B cell (primary cell): ENCODE data around the gene ITGA2B. TPM values are rescaled to one million over a fixed set of nuclear protein-coding genes. Genes with fewer than 3 reads are reported as not detected.

Experiments used
- ATAC-seq: fragments of 200-7000 bp; cut with Tn5 transposase; one replicate; pipeline ENCODE4 v1.10.0; 2021; ENCODE audit warnings: low read depth, mild to moderate bottlenecking, moderate number of reproducible peaks, moderate library complexity
- CTCF ChIA-PET: fragments of 350-600 bp; sonication (Branson Sonifier 250); formaldehyde crosslinking; loops from one replicate; lab custom pipeline; 2021; ENCODE audit warnings: antibody characterized with exemption, inconsistent platforms; lab: Charles Lee
- POLR2A ChIA-PET: fragments of 350-600 bp; sonication (Branson Sonifier 250); formaldehyde crosslinking; loops from one replicate; lab custom pipeline; 2021; ENCODE audit warnings: antibody characterized with exemption; lab: Charles Lee
- DNase-seq: peaks from one replicate; pipeline ENCODE4 v3.0.0; 2013
- H2AFZ ChIP-seq: 2 replicates; pipeline ENCODE4 v1.6.1; 2012; ENCODE audit warnings: mild to moderate bottlenecking, low read depth, low read length; ENCODE audit not compliant: insufficient read depth, poor library complexity, severe bottlenecking
- H3K27ac ChIP-seq, 2 donors: 1 replicate in 1 of 2; 2 replicates in 1 of 2; pipeline ENCODE4 v1.5.1; 2012 to 2013; ENCODE audit warnings: low read length in 2 of 2, mild to moderate bottlenecking in 2 of 2, moderate library complexity in 1 of 2
- H3K27me3 ChIP-seq, 4 experiments: fragments of 200-600 bp in 1 of 4; sonication (generic) in 1 of 4; replicated peaks in 1 of 4; 1 replicate in 2 of 4; 2 replicates in 2 of 4; pipeline versions ENCODE4 v1.6.1 to v1.7.0; 2013 to 2016; ENCODE audit warnings: low read length in 3 of 4, mild to moderate bottlenecking in 2 of 4, mixed read lengths in 1 of 4, moderate library complexity in 1 of 4; ENCODE audit not compliant: insufficient read depth in 4 of 4, control insufficient read depth in 3 of 4; ENCODE audit errors: control extremely low read depth in 1 of 4
- H3K36me3 ChIP-seq, 2 experiments: replicated peaks in 1 of 2; 1 replicate in 1 of 2; 2 replicates in 1 of 2; pipeline versions ENCODE4 v1.6.1 to v1.7.1; 2013; ENCODE audit warnings: low read length in 1 of 2; ENCODE audit not compliant: insufficient read depth in 2 of 2, control insufficient read depth in 1 of 2; ENCODE audit errors: control extremely low read depth in 1 of 2, extremely low read depth in 1 of 2
- H3K4me1 ChIP-seq, 2 donors: fragments of 200-600 bp in 1 of 2; sonication (generic) in 1 of 2; 1 replicate in 1 of 2; 2 replicates in 1 of 2; pipeline versions ENCODE4 v1.5.1 to v1.6.1; 2013 to 2017; ENCODE audit warnings: low read length in 2 of 2; ENCODE audit not compliant: control insufficient read depth in 2 of 2, insufficient read depth in 2 of 2
- H3K4me2 ChIP-seq: replicated peaks from 2 replicates; pipeline ENCODE3; 2012; ENCODE audit warnings: mild to moderate bottlenecking, low read depth, low read length; ENCODE audit not compliant: poor library complexity, severe bottlenecking
- H3K4me3 ChIP-seq, 5 experiments: fragments of 200-600 bp in 1 of 5; sonication (generic) in 1 of 5; 1 replicate in 3 of 5; 2 replicates in 2 of 5; pipeline versions ENCODE4 v1.5.1 to v1.7.0; 2011 to 2016; ENCODE audit warnings: low read length in 4 of 5, mild to moderate bottlenecking in 4 of 5, low read depth in 2 of 5, control low read depth in 1 of 5, moderate library complexity in 1 of 5; ENCODE audit not compliant: insufficient read depth in 1 of 5; ENCODE audit errors: control extremely low read depth in 1 of 5, extremely low read depth in 1 of 5
- H3K79me2 ChIP-seq: fragments of 200-600 bp; sonication (generic); one replicate; pipeline ENCODE4 v1.6.0; 2016; ENCODE audit warnings: low read length; ENCODE audit not compliant: control insufficient read depth, insufficient read depth
- H3K9ac ChIP-seq: fragments of 200-600 bp; sonication (generic); 2 replicates; pipeline ENCODE4 v1.6.1; 2017; ENCODE audit warnings: mild to moderate bottlenecking, low read length, moderate library complexity
- H3K9me3 ChIP-seq, 3 donors: one replicate each; pipeline versions ENCODE4 v1.6.1 to v1.7.1; 2013; ENCODE audit warnings: low read length in 2 of 3; ENCODE audit not compliant: control insufficient read depth in 2 of 3, insufficient read depth in 1 of 3; ENCODE audit errors: control extremely low read depth in 1 of 3
- H4K20me1 ChIP-seq: 2 replicates; pipeline ENCODE4 v1.6.0; 2012; ENCODE audit warnings: mild to moderate bottlenecking, low read length; ENCODE audit not compliant: insufficient read depth, control insufficient read depth, poor library complexity, severe bottlenecking
- H3K27ac Mint-ChIP-seq: one replicate; pipeline ENCODE4 v1.8.0; 2021; ENCODE audit warnings: mixed read lengths
- H3K27me3 Mint-ChIP-seq: one replicate; pipeline ENCODE4 v1.8.0; 2021; ENCODE audit warnings: mixed read lengths
- H3K4me1 Mint-ChIP-seq: one replicate; pipeline ENCODE4 v1.8.0; 2021; ENCODE audit warnings: mixed read lengths
- H3K4me3 Mint-ChIP-seq: one replicate; pipeline ENCODE4 v1.8.0; 2021; ENCODE audit warnings: mixed read lengths
- H3K9me3 Mint-ChIP-seq: one replicate; pipeline ENCODE4 v1.8.0; 2022; ENCODE audit warnings: mixed read lengths; ENCODE audit not compliant: insufficient read depth
- EZH2 ChIP-seq: IDR thresholded peaks from 2 replicates; pipeline ENCODE4 v1.6.1; 2012; ENCODE audit warnings: borderline replicate concordance, low read depth, mild to moderate bottlenecking, moderate library complexity, low read length; ENCODE audit not compliant: insufficient read depth, poor library complexity, severe bottlenecking
- WGBS: methylation state at CpG from one replicate; pipeline ENCODE4 v1.1.5; 2013; ENCODE audit warnings: missing lambda C conversion rate; ENCODE audit not compliant: insufficient coverage; 5-methylcytosine and 5-hydroxymethylcytosine counted together
- intact Hi-C: fragments of 100-400 bp; cut with micrococcal nuclease; formaldehyde crosslinking; loops from one replicate; pipeline ENCODE4 v1.10.0; 2022
- polyA plus RNA-seq: library from polyadenylated mRNA; depleted of rRNA; stranded (reverse); fragments of >200 nt; gene quantifications from 2 replicates; pipeline ENCODE4 v1.2.3, GENCODE V29; 2012
- total RNA-seq, 2 donors: library from RNA; stranded (reverse); fragments of 120-200 nt in 1 of 2; gene quantifications; 1 replicate in 1 of 2; 2 replicates in 1 of 2; pipeline versions ENCODE4 v1.2.3 to v1.2.4, GENCODE V29; 2013 to 2022
- TF ChIP-seq, protein P1 (sequence below): fragments of 200-600 bp; IDR thresholded peaks from one replicate; pipeline ENCODE4 v1.8.0; 2022; ENCODE audit warnings: antibody characterized with exemption, mild to moderate bottlenecking

Gene ITGA2B
- total and polyA plus RNA-seq, 2 donors (not counting 1 experiment from before 2014, with no cell fraction given), result 0.15 to 0.20 TPM

DNA sequence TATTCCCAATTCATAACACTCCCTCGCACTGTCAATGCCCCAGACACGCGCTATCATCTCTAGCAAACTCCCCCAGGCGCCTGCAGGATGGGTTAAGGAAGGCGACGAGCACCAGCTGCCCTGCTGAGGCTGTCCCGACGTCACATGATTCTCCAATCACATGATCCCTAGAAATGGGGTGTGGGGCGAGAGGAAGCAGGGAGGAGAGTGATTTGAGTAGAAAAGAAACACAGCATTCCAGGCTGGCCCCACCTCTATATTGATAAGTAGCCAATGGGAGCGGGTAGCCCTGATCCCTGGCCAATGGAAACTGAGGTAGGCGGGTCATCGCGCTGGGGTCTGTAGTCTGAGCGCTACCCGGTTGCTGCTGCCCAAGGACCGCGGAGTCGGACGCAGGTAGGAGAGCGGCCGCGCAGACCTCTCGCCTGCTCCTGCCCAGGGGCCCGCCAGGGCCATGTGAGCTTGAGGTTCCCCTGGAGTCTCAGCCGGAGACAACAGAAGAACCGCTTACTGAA, 44.5 kb downstream of the ITGA2B start, which contains the start of gene GRN:
Gene GRN (plus strand): TSS at position 364 of the 515 bp plus-strand sequence. CDS start 3,863 bp downstream, outside the sequence.
- Mint-ChIP-seq H3K4me3 (peak within 1 kb of the TSS; percentile 96), H3K9me3 (no peaks in the 10 kb centered on the region), H3K27me3 (no peaks in the 10 kb centered on the region), H3K27ac (peak within 1 kb of the TSS; percentile 90), H3K4me1 (peaks cover 45% of the 10 kb centered on the region)
- Histone ChIP-seq H3K27me3 (no peaks in the 10 kb centered on the region), H3K27ac (peak within 1 kb of the TSS; percentile 85 to 89), H4K20me1 (peaks cover 11% of the 10 kb centered on the region), H3K4me1 (peaks cover 37 to 52% of the 10 kb centered on the region in 2 donors), H3K9me3 (peaks cover 0 to 3% (median 0%) of the 10 kb centered on the region in 3 donors), H3K4me2 (peak within 1 kb of the TSS; percentile 79), H2AFZ (peak within 1 kb of the TSS; percentile 64), H3K79me2 (peaks cover 7% of the 10 kb centered on the region), H3K36me3 (peaks cover 0 to 10% of the 10 kb centered on the region in 2 experiments), H3K4me3 (peak within 1 kb of the TSS; percentile 61 to 94 (median 91)), H3K9ac (peak within 1 kb of the TSS; percentile 74)
- ChIA-PET CTCF (interaction anchor here (0.6 to 3.3 kb wide), 21 partner anchors 10 to 401 kb away, joined by 3 to 66 read pairs (median 7); partner anchors contain the start of genes FAM171A2, HDAC5, SLC25A39 and TMUB2), POLR2A (interaction anchor here (0.5 to 1.6 kb wide), 14 partner anchors 9 to 828 kb away, joined by 3 to 11 read pairs (median 4); partner anchors contain the start of genes HDAC5, SLC25A39, TMUB2 and UBTF)
- DNase-seq (peak; percentile 91), ATAC-seq (peak; percentile 76)
- intact Hi-C loops, result loop anchor here (1.0 to 2.0 kb wide), 8 partner anchors 9 to 330 kb away; partner anchors contain the start of genes FAM171A2, HROB, SLC25A39 and TMEM101
- TF ChIP-seq, protein P1, sequence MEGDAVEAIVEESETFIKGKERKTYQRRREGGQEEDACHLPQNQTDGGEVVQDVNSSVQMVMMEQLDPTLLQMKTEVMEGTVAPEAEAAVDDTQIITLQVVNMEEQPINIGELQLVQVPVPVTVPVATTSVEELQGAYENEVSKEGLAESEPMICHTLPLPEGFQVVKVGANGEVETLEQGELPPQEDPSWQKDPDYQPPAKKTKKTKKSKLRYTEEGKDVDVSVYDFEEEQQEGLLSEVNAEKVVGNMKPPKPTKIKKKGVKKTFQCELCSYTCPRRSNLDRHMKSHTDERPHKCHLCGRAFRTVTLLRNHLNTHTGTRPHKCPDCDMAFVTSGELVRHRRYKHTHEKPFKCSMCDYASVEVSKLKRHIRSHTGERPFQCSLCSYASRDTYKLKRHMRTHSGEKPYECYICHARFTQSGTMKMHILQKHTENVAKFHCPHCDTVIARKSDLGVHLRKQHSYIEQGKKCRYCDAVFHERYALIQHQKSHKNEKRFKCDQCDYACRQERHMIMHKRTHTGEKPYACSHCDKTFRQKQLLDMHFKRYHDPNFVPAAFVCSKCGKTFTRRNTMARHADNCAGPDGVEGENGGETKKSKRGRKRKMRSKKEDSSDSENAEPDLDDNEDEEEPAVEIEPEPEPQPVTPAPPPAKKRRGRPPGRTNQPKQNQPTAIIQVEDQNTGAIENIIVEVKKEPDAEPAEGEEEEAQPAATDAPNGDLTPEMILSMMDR, result no peak
- TF ChIP-seq EZH2, result no peak
- WGBS, result 2% methylated on average over 20 of the region's 26 CpGs
